ENCODE results near the gene HS6ST2.

- TF ChIP-seq ZNF600 (tag by site-specific recombination; IDR thresholded peaks at IDR 0.05), result no peak
- TF ChIP-seq CTCF (tag by site-specific recombination; IDR thresholded peaks at IDR 0.05), result no peak
These were observed 194.9 kb downstream of the HS6ST2 start for GRCh38 chrX:132763528-132763927.
